ENCODE data around the gene TAF3.
A peak's percentile ranks its signal among the peaks of the same experiment; 100 is the strongest.

Gene TAF3

DNA sequence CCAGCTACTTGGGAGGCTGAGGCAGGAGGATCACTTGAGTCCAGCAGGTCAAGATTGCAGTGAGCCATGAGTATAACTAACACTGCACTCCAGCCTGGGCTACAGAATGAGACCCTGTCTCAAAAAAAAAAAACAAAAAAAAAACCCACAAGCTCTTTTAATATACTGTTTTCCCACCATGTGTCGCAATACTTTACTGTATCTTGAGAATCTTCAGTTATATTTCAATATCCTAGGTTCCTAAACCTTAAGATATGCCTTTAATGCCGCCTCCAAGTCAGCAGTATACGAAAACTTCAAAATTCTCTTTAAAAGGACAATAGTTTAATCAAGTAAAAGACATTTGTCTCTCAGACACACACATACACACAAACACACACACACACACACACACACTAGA is 62.8 kb downstream of the TAF3 start:
- no peak for DNase-seq

DNA sequence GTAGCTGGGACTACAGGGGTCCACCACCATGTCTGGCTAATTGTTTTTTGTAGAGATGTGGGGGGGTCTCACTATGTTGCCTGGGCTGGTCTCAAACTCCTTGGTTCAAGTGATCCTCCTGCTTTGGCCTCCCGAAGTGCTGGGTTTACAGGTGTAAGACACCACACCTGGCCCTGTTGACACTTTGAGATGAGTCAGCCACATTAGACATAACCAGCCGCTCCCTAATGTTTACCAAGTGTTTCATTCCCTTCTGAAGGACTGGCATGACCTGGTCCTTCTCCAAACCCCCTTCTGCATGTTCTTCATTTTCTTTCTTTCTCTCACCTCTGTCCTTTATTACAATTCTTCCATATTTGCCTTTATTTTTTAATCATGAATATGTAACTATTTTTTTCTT is 67.8 kb downstream of the TAF3 start:
- DNase-seq = no peak

DNA sequence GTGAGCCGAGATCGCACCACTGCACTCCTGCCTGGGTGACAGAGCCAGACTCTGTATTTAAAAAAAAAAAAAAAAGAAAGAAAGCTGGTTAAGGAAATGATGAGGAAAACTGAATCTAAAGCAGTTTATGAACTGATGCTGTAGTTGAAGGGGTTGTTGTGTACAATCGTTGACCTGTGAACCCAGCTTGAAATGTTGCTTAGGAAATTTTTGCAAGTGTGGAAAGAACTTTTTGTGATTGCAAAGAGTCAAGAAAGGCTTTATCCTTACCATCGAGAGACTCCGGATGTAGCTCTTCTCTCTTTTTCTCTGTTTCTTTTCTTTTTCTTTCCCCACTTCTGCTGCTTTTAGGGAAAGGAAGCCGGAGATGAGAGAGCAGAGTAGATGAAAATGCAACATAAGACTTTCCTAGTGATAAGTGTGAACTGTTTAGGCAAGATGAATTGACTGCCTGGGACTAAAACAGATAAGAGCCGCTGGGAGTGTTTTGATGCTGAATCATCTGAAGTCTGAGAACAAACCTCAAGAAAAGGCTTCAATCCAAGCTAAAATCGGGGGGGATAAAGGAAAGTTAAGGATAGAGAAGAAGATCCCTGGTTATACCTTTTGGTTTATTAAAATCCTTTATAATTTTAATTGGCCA is 69.0 kb downstream of the TAF3 start:
- DNase-seq = no peak

DNA sequence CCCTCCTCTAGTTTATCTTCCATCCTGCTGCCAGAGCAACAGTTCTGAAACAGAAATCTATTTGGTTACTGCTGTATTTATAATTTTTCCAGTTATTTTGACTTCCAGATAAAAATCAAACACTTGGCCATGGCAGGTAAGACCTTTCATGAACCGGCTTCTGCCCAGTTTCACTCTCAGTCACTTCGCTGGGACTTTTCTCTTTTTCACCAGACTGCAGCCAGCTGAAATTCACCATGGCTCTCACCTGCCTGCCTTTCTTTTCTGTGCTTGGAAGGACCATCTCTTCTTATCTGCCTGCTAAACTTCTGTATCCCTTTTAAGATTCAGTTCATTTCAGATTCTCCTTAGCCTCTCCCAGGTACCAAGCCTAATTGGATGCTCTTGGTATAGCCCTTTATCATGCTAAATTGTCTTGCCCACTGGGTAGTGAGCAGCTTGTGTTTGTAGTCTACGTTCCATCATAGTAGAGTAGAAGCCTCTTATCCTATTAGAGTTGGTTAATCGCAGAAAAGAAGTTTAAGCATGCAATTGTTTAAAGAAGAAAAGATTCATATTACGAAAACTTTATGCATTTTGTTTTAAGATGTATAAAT is 71.7 kb downstream of the TAF3 start:
- no peak for DNase-seq

DNA sequence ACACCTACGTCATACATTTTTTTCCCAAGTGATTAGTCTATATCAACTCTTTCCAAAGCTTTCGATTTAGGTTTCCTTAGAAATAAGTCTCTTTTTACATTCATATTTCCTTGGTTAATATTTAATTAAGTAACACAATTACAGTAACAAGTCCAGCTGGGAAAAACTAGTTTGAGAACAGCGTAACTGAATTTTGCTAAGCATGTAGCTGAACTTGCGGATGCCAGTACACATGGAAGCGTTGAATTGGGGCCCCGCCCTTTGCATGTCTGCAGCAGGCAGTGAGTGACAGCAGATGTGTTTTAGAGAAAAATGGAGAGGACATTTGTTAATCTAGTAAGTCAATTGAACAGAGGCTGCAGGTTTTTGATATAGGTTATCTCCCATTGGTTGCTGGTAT is 72.5 kb downstream of the TAF3 start:
- DNase-seq = no peak

DNA sequence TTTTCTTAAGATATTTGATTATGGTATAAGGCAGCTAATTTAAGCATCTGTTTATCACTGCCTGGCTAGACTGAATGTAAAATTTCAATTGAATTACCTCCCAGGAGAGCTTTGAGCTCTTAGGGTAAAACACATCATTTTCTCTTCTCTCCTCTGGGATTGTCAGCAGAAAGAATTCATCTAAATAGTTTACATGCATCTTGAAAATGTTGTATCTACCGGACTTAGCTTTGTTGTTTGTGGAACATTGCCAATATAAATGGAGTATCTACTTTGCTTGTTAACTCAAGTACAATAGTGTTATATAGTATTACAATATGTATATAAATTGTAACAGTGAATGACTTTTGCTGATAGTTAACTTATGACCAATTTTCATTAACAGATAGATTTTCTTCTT is 73.3 kb downstream of the TAF3 start:
- peak; percentile 4 for DNase-seq

DNA sequence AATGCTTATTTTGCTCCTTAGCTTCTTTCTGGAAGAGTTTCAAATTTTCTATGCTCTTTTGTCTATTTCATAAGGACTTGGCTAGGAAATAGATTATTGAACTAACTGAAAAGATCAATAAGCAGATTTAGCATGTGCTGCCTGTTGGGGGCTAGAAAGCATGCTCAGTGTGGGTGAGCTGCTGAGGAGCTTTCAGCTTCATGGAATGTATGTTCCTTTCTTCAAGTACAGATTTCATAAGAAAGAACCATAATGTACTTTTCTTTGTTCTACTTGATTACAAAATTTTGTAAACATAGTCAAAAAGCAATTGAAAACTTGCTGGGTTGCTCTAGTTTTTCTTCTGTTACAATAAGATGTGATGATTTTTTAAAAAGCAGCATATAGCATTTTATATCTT is 73.8 kb downstream of the TAF3 start:
- DNase-seq = no peak

DNA sequence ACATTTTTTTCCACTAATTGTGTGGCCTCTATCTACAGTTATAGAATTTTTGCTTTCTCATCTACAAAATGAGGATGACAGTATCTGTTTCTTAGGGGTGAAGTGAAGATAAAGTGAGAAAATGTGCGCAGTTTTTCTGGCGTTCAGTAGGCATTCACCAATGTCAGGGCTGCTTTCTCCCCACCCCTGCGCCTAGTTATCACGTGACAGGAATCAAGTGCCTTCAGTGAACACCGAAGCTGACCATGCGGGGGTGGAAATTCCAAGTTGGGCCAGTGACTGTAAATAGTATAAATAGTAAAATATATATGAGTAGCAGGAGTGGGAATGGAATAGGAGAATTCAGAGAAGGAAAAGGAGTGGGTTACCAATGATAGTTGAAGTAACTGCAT is 77.4 kb downstream of the TAF3 start:
- no peak for DNase-seq

DNA sequence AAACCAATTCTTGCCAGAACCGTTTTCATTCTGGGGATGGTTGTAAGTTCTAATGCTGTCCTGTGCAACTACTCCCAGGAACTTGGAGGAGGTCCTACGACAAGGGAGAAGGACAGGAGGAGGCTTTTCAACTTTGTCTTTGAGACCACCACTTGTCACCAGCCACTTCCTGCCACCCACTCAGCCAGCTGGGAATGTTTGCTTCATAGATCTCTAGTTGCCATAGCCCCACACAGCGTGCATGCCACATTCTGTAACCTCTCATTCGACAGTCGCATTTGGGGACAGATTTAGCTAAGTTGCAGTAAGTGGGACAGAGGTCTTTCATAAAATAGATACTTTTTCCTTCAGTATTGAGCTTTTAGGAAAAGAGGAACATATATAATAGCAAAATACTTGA is 78.0 kb downstream of the TAF3 start:
- no peak for DNase-seq

DNA sequence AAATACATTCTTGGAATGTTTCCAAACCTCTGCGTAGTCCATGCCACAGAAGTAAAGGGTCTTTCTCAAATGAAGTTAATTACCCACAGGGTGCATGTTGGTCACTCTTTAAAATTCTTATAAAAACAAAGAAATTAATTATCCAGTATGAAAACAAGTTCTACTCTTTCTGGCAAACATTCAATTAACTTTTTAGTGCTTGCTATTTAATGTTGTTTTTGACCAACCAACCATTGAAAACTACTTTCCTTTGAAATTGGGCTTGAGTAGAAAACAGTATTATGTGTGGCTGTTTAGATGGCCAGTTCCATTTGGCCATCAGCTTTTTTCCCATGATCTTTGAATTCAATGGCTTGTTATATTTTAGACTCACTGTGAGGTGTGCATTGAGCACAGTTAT is 83.0 kb downstream of the TAF3 start:
- DNase-seq = no peak

DNA sequence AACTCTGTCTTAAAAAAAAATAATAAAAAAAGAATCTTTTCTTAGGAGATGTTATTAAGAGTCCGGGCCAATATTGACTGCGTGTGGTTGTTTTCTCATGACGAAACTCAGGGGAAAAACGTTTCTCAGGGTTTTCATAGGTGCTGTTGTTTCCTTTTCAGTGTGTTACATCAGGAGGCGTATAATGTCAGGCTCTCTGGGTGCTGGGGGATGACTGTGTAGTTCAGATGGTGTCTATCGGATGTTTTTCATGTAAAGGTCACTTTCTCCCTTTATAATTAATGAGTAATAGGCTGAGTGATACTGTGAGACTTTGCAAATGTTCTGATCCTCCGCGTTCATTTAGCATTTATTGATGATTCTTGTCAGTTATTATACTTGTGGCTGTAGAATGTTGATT is 84.1 kb downstream of the TAF3 start:
- DNase-seq = no peak

DNA sequence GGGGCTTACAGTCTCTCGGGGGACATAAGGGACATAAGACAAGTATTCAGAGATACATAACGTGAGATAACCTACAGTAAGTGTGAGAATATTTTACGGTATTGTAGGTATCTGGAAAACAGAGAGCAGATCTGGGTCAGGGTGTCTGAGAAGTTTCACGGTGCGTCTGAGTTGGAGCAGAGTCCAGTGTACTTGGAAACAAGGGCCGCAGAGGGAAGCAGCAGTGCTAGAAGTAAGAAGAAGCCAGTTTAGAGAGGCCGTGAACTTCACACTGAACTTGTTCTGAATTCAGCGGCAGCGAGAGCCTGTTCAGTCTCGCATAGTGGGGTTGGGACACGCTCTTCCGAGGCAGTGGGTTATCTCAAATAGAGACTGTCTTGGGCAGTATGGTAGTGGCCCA is 85.5 kb downstream of the TAF3 start:
- DNase-seq = no peak

DNA sequence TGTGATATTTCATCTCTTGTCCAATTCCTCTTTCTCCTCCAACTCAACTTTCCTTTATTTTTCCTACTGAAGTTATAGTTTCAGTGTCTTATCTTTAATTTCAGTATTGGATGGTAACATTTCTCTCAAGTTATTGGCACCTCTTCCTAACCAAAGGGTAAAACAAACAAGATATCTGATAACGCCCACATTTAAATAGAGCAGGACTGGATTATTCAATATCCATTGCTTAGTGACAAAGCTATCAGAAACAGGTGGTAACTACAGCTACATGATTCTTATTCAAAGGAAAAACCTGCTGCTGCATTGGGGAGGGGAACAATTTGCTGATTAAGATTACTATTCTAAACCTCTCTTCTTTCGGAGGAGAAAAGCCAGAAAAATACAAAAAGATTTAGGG is 87.8 kb downstream of the TAF3 start:
- no peak for DNase-seq

DNA sequence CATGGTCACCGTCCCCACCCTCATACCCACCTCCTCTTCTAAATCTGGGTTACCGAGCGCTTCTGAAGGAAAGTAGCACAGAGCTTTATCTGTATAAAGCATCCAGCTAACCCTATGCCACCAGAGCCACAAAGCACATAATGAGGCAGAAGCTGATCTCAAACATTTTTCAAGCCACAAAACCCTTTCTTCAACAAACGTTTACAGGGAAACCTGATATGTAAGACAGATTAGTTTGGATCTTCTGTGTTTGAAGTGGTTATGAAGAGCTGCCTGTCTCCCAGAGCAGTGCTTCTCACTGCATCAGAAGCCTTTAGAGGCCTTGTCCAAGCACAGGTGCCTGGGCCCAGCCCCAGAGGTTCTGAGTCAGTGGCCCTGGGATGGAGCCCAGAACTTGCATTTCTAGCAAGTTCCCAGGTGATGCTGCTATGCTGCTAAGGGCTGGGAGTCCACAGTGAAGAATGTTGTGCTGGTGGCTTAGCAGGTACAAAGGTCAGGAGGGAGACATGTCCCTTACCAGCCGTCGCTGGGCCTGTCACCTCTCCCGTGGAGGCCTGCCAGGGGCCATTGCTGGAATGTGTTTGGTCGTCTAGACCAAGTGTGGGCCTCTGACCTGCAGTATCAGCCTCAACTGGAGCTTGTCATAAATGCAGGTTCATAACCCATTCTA is 90.4 kb downstream of the TAF3 start:
- DNase-seq = no peak

DNA sequence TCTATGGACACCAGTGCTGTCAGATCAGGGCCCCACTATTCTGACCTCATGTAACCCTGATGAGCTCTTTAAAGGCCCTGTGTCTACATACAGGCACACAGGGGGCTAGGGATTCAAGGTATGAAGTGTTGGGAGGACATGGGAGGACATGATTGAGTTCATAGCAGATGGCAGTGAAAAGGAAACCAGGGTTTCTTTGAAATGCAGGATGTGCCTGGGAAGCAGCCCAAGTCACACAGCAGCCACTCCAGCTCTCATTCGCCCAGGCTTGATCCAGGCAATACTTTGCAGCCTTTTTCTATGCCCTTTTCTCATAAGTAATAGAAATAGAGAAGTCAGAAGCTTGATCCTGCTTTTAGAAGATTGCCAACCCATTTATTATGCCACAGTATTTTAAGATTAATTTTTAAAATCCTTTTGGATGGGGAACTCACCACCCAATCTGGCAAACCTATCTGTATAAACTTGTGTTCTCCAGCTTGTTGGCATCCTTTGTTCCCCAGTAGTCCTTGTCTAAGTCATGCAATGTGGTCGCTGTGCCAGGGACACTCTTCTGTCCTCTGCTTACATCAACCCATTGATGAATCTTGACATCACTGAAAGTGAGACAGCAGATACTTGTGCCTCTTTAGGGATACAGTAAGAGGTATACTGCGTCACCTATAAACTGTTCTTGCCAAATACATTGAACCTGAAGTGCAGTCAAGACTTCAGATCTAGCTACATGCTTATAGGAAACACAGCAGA is 95.0 kb downstream of the TAF3 start:
- no peak for DNase-seq

DNA sequence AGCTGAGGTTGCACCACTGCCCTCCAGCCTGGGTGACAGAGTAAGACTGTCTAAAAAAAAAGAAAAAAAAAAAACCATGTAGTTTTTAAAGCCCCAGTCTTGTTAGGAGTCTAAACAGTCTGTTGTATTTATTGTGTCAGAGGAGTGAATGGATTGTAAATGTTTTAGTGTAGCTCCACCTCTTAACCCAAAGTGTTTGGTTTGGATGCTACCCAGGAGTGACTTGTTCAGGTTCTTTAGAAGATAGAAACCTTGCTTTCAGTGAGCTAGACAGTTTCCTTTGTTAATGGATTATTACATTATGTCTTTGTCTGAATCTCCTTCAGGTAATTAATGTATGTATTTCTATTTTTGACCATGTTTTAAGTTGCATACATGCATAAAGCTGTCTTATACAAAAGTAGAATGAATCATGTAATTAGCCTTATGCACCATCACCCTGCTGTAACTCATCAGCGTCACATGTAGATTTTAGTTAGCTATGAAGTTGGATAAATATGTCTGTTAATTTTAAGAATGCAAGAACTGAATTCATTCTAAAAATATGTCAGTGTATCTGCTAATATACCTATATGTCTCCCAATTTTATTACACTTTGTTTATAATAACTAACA is 97.7 kb downstream of the TAF3 start:
- DNase-seq = peak; percentile 53

DNA sequence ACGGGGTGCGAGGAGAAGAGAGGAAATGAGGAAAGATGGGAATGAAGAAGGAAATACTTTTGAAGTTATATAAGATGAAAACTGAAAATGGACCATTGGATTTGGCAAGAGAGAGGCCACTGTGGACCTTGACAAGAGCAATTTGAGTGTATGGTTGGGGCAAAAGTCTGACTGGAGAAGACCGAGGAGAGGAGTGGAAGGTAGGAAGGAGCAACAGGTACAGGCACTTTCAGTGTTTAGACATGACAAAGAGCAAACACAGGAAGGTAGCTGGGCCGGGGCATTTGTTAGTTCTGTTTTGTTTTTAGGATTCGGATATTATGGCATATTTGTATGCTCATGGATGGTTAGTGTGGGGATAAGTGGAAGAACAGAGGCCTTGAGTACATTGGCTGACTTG is 99.4 kb downstream of the TAF3 start:
- no peak for DNase-seq

DNA sequence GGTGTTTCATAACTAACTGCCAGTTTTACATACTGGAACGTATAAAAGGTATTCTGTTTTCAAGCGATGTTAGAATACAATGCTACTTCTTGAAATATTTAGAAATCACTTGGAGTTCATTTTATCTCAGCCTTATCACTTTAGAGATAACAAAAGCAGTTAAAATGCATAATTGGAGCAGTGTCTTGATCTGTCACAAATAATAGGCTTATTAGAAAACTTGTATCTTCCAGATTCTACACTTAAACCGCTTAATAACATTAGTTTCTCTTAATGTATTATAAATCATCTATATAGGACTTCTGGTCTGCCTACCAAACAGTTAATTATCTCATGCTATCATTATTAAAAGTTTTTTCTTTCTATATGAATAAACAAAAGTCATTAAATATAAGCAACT is 104.4 kb downstream of the TAF3 start:
- no peak for DNase-seq

DNA sequence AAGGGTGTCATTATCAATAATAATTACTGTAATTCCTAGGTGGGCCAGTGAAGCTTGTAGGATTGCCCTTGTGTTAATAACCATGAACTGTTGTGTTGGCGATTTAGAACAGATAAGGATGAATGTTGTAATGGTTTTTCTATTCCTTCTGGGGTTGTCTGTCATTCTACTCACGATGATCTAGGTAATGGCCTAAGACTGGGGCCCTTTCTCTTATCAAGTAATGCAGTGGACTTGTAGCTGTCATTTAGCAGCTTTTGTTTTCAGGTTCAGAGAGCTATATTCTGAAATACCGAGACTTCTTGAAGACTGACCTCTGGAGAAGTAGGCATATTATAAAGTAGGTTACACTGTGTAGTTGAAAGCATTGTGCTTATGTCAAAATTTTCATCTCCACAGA is 110.2 kb downstream of the TAF3 start:
- DNase-seq = no peak

DNA sequence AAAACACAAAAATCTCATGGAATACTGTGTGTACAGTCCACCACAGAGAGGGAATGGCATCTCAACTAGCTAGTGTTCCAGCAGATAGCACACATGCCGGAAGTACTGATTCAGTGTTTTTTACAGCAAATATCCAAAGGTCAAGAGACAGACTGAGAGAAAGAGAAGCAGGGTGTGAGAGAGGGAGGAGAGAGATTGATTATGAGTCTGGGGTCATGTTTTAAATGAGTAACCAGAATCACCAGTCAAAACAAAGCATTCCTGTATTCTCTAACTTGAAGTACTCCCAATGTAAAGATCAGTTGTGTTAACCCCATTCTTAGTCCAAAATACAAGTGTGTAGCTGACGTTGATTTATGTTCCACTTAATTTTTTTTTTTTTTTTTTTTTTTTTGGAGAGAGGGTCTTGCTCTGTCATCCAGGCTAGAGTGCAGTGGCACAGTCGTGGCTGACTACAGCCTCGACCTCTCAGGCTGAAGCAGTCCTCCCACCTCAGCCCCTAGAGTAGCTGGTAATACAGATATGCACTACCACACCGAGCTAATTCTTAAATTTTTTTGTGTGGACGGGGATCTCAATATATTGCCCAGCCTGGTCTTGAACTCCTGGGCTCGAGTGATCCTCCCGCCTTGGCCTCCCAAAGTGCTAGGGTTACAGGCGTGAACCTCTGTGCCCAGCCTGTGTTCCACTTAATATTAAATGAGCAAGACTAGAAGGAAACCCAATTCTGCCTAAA is 114.2 kb downstream of the TAF3 start:
- DNase-seq = no peak

DNA sequence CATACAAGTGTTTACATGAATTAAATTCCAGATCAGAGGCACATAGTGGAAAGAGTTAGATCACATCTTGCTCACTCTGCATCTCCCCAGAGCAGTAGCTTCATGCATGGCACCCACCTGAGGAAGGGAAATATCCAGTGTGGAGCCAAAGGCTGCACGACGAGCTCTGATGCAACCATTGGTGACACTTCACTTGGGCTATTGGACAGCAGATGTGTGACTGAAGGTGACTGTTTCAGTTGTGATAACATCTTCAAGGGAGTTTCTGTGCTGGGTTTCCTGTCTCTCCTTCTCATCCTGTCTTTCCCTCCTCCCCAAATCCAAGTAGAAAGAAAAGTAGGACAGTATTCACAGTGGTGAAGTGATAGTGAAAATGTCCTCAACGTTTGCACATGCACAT is 115.0 kb downstream of the TAF3 start:
- DNase-seq = no peak

DNA sequence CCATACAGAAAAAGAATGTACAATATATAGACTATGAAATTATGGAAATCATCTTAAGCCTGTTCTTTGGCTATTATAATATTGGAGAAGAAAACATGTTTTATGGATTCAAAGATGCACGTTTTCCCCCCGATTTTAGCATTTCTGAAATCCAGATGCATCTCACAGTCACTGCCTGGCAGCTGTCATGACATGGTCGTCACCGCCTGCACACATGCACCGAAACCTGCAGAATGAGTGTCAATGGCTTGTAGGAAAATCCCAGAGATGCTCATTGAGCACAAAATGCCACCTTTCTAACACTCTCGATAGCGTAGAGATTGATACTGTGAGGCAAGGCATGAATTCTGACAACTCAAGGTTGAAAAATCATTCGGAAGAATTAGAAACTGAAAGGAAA is 115.5 kb downstream of the TAF3 start:
- no peak for DNase-seq
